IMR-90 (cell line): Measurements from ENCODE around the gene ZNF611. TPM values are rescaled to one million over a fixed set of nuclear protein-coding genes. Genes with fewer than 3 reads are reported as not detected.

Experiments used
- ATAC-seq: fragments of 200-7000 bp; cut with Tn5 transposase; 2 replicates; pipeline ENCODE4 v1.9.1; 2020; ENCODE audit warnings: low read depth, mild to moderate bottlenecking, moderate library complexity
- BruUV-seq: library from RNA; stranded (reverse); fragments of 400-500 nt; replicated peaks from 2 replicates; lab custom pipeline; 2021; lab: Mats Ljungman, UMichigan
- CTCF ChIA-PET: fragments of 300-600 bp; formaldehyde crosslinking; extraction: SDS; loops from one replicate; lab custom pipeline; 2021; ENCODE audit warnings: antibody characterized with exemption; lab: Yijun Ruan, JAX
- POLR2A ChIA-PET: fragments of 300-600 bp; sonication (Branson Sonifier 250); formaldehyde crosslinking; loops from one replicate; lab custom pipeline; 2022; ENCODE audit warnings: antibody characterized with exemption; ENCODE audit not compliant: unreplicated experiment; lab: Charles Lee
- DNase-seq: peaks from one replicate; pipeline ENCODE4 v3.0.0; 2013
- H2AFZ ChIP-seq: replicated peaks from 2 replicates; pipeline ENCODE3; 2013; ENCODE audit warnings: low read length, mild to moderate bottlenecking; ENCODE audit not compliant: poor library complexity
- H2AK5ac ChIP-seq: 2 replicates; pipeline ENCODE4 v1.6.1; 2013; ENCODE audit warnings: low read depth, low read length, inconsistent platforms
- H2AK9ac ChIP-seq: replicated peaks from 2 replicates; pipeline ENCODE3; 2013; ENCODE audit warnings: mild to moderate bottlenecking, low read depth, low read length, moderate library complexity; ENCODE audit not compliant: poor library complexity
- H2BK120ac ChIP-seq: 2 replicates; pipeline ENCODE4 v1.6.1; 2013; ENCODE audit warnings: low read depth, low read length, inconsistent platforms
- H2BK15ac ChIP-seq: 3 replicates; pipeline ENCODE4 v1.6.1; 2013; ENCODE audit warnings: low read depth, low read length, inconsistent platforms
- H2BK20ac ChIP-seq: 2 replicates; pipeline ENCODE4 v1.6.1; 2013; ENCODE audit warnings: low read depth, mild to moderate bottlenecking, inconsistent platforms, low read length, moderate library complexity
- H2BK5ac ChIP-seq: 2 replicates; pipeline ENCODE4 v1.6.1; 2013; ENCODE audit warnings: mild to moderate bottlenecking, low read depth, low read length, inconsistent platforms; ENCODE audit not compliant: poor library complexity, severe bottlenecking
- H3K14ac ChIP-seq: replicated peaks from 2 replicates; pipeline ENCODE4 v1.6.1; 2013; ENCODE audit warnings: low read depth, low read length, inconsistent platforms
- H3K18ac ChIP-seq: 2 replicates; pipeline ENCODE4 v1.6.1; 2013; ENCODE audit warnings: low read depth, low read length, control low read depth
- H3K23ac ChIP-seq: 2 replicates; pipeline ENCODE4 v1.6.1; 2013; ENCODE audit warnings: low read depth, low read length, inconsistent platforms
- H3K27ac ChIP-seq: 2 replicates; pipeline ENCODE4 v1.5.1; 2013; ENCODE audit warnings: mild to moderate bottlenecking, control low read depth, low read length; ENCODE audit not compliant: insufficient read depth
- H3K27me3 ChIP-seq: 2 replicates; pipeline ENCODE4 v1.6.1; 2013; ENCODE audit warnings: low read length; ENCODE audit not compliant: control insufficient read depth, insufficient read depth
- H3K36me3 ChIP-seq: 2 replicates; pipeline ENCODE4 v1.6.1; 2013; ENCODE audit warnings: low read length, mixed read lengths; ENCODE audit not compliant: control insufficient read depth, insufficient read depth
- H3K4ac ChIP-seq: 2 replicates; pipeline ENCODE4 v1.6.1; 2013; ENCODE audit warnings: low read depth, low read length, inconsistent platforms
- H3K4me1 ChIP-seq: 2 replicates; pipeline ENCODE4 v1.6.1; 2013; ENCODE audit warnings: low read length, mixed read lengths; ENCODE audit not compliant: control insufficient read depth, insufficient read depth
- H3K4me2 ChIP-seq: 2 replicates; pipeline ENCODE4 v1.6.1; 2013; ENCODE audit warnings: low read depth, mild to moderate bottlenecking, control low read depth, low read length, moderate library complexity
- H3K4me3 ChIP-seq: 2 replicates; pipeline ENCODE4 v1.5.1; 2013; ENCODE audit warnings: low read depth, mild to moderate bottlenecking, control low read depth, low read length, moderate library complexity; ENCODE audit not compliant: insufficient read depth
- H3K56ac ChIP-seq: 2 replicates; pipeline ENCODE4 v1.6.1; 2013; ENCODE audit warnings: low read length, inconsistent platforms; ENCODE audit not compliant: insufficient read depth; ENCODE audit errors: extremely low read depth
- H3K79me1 ChIP-seq, 2 experiments: 2 replicates each; pipeline ENCODE4 v1.6.1; 2013; ENCODE audit warnings: low read length in 2 of 2, inconsistent platforms in 1 of 2, low read depth in 1 of 2
- H3K9ac ChIP-seq: 2 replicates; pipeline ENCODE4 v1.6.1; 2013; ENCODE audit warnings: low read depth, low read length, control low read depth
- H3K9me1 ChIP-seq: 2 replicates; pipeline ENCODE4 v1.6.1; 2013; ENCODE audit warnings: low read length, inconsistent platforms; ENCODE audit not compliant: insufficient read depth
- H3K9me3 ChIP-seq: 2 replicates; pipeline ENCODE4 v1.6.1; 2013; ENCODE audit warnings: low read length; ENCODE audit not compliant: control insufficient read depth, insufficient read depth
- H4K20me1 ChIP-seq: 2 replicates; pipeline ENCODE4 v1.6.1; 2013; ENCODE audit warnings: low read length, inconsistent platforms; ENCODE audit not compliant: insufficient read depth
- H4K5ac ChIP-seq: 2 replicates; pipeline ENCODE4 v1.6.1; 2013; ENCODE audit warnings: mild to moderate bottlenecking, low read depth, low read length, control low read depth
- H4K8ac ChIP-seq, 2 experiments: 2 replicates each; pipeline ENCODE4 v1.6.1; 2013; ENCODE audit warnings: low read depth in 2 of 2, low read length in 2 of 2, control low read depth in 1 of 2, inconsistent platforms in 1 of 2
- H4K91ac ChIP-seq: 2 replicates; pipeline ENCODE4 v1.6.1; 2013; ENCODE audit warnings: low read depth, low read length, inconsistent platforms; ENCODE audit not compliant: insufficient read depth
- BHLHE40 ChIP-seq: fragments of 150-350 bp; IDR thresholded peaks from 2 replicates; pipeline ENCODE4 v1.6.1; 2016; ENCODE audit warnings: mild to moderate bottlenecking, low read depth, low read length
- CEBPB ChIP-seq: IDR thresholded peaks from 2 replicates; pipeline ENCODE4 v1.6.1; 2012; ENCODE audit warnings: low read depth, low read length, improper control_type of control experiment
- CHD1 ChIP-seq: IDR thresholded peaks from 2 replicates; pipeline ENCODE4 v1.6.1; 2012; ENCODE audit warnings: low read depth, low read length, improper control_type of control experiment
- CTCF ChIP-seq: conservative IDR thresholded peaks from 2 replicates; pipeline ENCODE4 v1.5.1; 2012; ENCODE audit warnings: mild to moderate bottlenecking, low read depth, low read length, improper control_type of control experiment
- MAZ ChIP-seq: IDR thresholded peaks from 2 replicates; pipeline ENCODE4 v1.6.1; 2012; ENCODE audit warnings: low read depth, mild to moderate bottlenecking, low read length, improper control_type of control experiment, moderate library complexity, borderline replicate concordance
- NFE2L2 ChIP-seq: fragments of 150-350 bp; IDR thresholded peaks from 2 replicates; pipeline ENCODE4 v1.6.1; 2016; ENCODE audit warnings: low read depth, mild to moderate bottlenecking, low read length
- whole genome bisulfite sequencing, 2 experiments: methylation state at CpG; one replicate each; pipeline versions ENCODE4 v1.1.5 to v1.1.7; 2013; ENCODE audit warnings: missing lambda C conversion rate in 2 of 2; ENCODE audit not compliant: insufficient read length in 1 of 2; ENCODE audit errors: extremely low coverage in 2 of 2; 5-methylcytosine and 5-hydroxymethylcytosine counted together
- dilution Hi-C: fragments of 300-500 bp; cut with HindIII; formaldehyde crosslinking; loops from one replicate; pipeline ENCODE4 v1.14.3; 2018; ENCODE audit warnings: low sequenced_read_pairs; ENCODE audit not compliant: unreplicated experiment
- in situ Hi-C: fragments of 300-500 bp; cut with MboI; formaldehyde crosslinking; loops from 3 replicates; pipeline ENCODE4 v1.14.3; 2019; ENCODE audit warnings: low sequenced_read_pairs, inconsistent platforms, mixed read lengths
- intact Hi-C: fragments of 100-400 bp; cut with micrococcal nuclease; formaldehyde crosslinking; loops from 2 replicates; pipeline ENCODE4 v1.10.0; 2022
- polyA plus RNA-seq, 3 experiments: library from polyadenylated mRNA; depleted of rRNA; stranded (reverse); fragments of >200 nt; gene quantifications; 2 replicates each; pipeline ENCODE4 v1.2.3, GENCODE V29; 2012; ENCODE audit warnings: low replicate concordance in 1 of 3
- total RNA-seq: library from RNA; depleted of rRNA; stranded (reverse); fragments of >200 nt; gene quantifications from 2 replicates; pipeline ENCODE4 v1.2.3, GENCODE V29; 2012

ZNF611 gene
- total and polyA plus RNA-seq, 2 of the 4 experiments (the other 2 are of a cell fraction) = 3.8 to 8.8 TPM

GRCh38 chr19:52724701-52725514 lies 9.9 kb downstream of the ZNF611 start:
- peak overlapping the region; percentile 49; the same call in 1 of the 2 replicates for H4K91ac ChIP-seq
- peaks cover 7 to 27% of the 10 kb centered on the region in 2 experiments for H3K79me1 ChIP-seq
- H4K20me1 ChIP-seq = peaks cover 11% of the 10 kb centered on the region; the same call in 1 of the 2 replicates
- peaks cover 20% of the 10 kb centered on the region for H3K36me3 ChIP-seq
- peaks cover 18% of the 10 kb centered on the region for H3K4me1 ChIP-seq
- H3K27ac ChIP-seq = no peak overlapping the region; the same call in 1 of the 2 replicates
- H4K8ac ChIP-seq = no peak overlapping the region; a peak in 1 of 4 replicates
- ChIA-PET CTCF (no interaction called here), POLR2A (no interaction called here)
- H3K23ac ChIP-seq = no peak overlapping the region
- no peaks in the 10 kb centered on the region for H3K9me3 ChIP-seq
- intact Hi-C loops = no loop called here
- in situ Hi-C loops = no loop called here
- H2AK5ac ChIP-seq = peak overlapping the region; percentile 59
- dilution Hi-C loops = no loop called here
- no TSS peak for BruUV-seq
- H2BK120ac ChIP-seq = 0 out of 2 replicates have a peak overlapping the region, but pooled peaks have one; percentile 15
- no peak overlapping the region for H4K5ac ChIP-seq
- H3K14ac ChIP-seq = no peak overlapping the region
- H2AFZ ChIP-seq = no peak overlapping the region
- H3K27me3 ChIP-seq = no peaks in the 10 kb centered on the region
- H2BK5ac ChIP-seq = no peak overlapping the region
- no peak overlapping the region for H2BK20ac ChIP-seq
- no peak overlapping the region for H2BK15ac ChIP-seq
- H3K18ac ChIP-seq = no peak overlapping the region; the same call in 1 of the 2 replicates
- ATAC-seq = no peak
- no peak overlapping the region for H3K56ac ChIP-seq
- WGBS, 2 experiments = 95% methylated on average over 17 of the region's 23 CpGs; no CpG with 5 or more reads in 1 of the 2 experiments
- no peak overlapping the region for H2AK9ac ChIP-seq
- no peak for DNase-seq
- TF ChIP-seq BHLHE40 = no peak
- TF ChIP-seq CTCF = no peak
- TF ChIP-seq CHD1 = no peak
- TF ChIP-seq MAZ = no peak
- no peak for TF ChIP-seq NFE2L2
- TF ChIP-seq CEBPB = no peak
- H3K4ac ChIP-seq = no peak overlapping the region
- H3K9ac ChIP-seq = no peak overlapping the region
- no peak overlapping the region for H3K4me2 ChIP-seq
- H3K9me1 ChIP-seq = peaks cover 9% of the 10 kb centered on the region
- no peak overlapping the region for H3K4me3 ChIP-seq
